Neural progenitor cell (in vitro differentiated cells): ENCODE measurements around the gene AQP7.

ENCODE experiments used
- EZH2 ChIP-seq: fragments of 200-600 bp; sonication (generic); IDR thresholded peaks from 2 replicates; pipeline ENCODE4 v1.6.1; 2017; ENCODE audit warnings: antibody characterized with exemption, mild to moderate bottlenecking, moderate library complexity
- EZH2phosphoT487 ChIP-seq: fragments of 200-600 bp; sonication (generic); IDR thresholded peaks from 2 replicates; pipeline ENCODE4 v1.6.1; 2017; ENCODE audit warnings: antibody characterized with exemption
- TF ChIP-seq, protein P1 (sequence below): fragments of 200-600 bp; sonication (generic); IDR thresholded peaks from 2 replicates; pipeline ENCODE4 v1.5.1; 2017; ENCODE audit warnings: antibody characterized with exemption, mild to moderate bottlenecking

DNA sequence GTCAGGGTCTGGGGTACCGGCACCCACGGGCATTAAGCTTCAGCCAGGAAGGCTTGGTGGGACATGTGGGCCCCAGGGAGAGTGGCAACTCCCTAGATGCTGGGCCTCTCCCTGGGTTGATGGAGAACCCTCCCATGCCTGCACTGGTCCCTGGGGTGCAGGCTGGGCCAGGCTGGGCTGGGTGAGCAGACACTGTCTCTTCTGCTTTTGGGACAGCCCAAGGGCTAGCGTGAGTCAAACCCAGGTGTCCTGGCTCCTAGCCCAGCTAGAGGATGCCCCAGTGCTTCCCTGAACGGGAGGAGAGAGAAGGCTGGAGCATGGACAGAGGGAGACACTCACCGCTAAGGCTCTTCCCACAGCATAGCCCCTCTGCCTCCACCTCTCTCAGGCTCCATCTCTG is 5.7 kb upstream of the AQP7 start:
- TF ChIP-seq, protein P1, sequence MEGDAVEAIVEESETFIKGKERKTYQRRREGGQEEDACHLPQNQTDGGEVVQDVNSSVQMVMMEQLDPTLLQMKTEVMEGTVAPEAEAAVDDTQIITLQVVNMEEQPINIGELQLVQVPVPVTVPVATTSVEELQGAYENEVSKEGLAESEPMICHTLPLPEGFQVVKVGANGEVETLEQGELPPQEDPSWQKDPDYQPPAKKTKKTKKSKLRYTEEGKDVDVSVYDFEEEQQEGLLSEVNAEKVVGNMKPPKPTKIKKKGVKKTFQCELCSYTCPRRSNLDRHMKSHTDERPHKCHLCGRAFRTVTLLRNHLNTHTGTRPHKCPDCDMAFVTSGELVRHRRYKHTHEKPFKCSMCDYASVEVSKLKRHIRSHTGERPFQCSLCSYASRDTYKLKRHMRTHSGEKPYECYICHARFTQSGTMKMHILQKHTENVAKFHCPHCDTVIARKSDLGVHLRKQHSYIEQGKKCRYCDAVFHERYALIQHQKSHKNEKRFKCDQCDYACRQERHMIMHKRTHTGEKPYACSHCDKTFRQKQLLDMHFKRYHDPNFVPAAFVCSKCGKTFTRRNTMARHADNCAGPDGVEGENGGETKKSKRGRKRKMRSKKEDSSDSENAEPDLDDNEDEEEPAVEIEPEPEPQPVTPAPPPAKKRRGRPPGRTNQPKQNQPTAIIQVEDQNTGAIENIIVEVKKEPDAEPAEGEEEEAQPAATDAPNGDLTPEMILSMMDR = no peak
- TF ChIP-seq EZH2phosphoT487 (no peak), EZH2 (no peak)
